Dermis blood vessel endothelial cell (primary cell): ENCODE measurements around the gene USB1. TPM values are rescaled to one million over a fixed set of nuclear protein-coding genes. Genes with fewer than 3 reads are reported as not detected.

Experiments used
- DNase-seq: peaks from one replicate; pipeline ENCODE4 v3.0.0; 2010
- total RNA-seq: library from RNA; depleted of rRNA; stranded (reverse); fragments of >200 nt; gene quantifications from 2 replicates; pipeline ENCODE4 v1.2.3, GENCODE V29; 2014

USB1 gene
- total RNA-seq, 1 donor from 2014 or later, result 57.3 TPM

- no peak for DNase-seq
Measured at GRCh38 chr16:58035356-58036170, 34.4 kb downstream of the USB1 start.

DNA sequence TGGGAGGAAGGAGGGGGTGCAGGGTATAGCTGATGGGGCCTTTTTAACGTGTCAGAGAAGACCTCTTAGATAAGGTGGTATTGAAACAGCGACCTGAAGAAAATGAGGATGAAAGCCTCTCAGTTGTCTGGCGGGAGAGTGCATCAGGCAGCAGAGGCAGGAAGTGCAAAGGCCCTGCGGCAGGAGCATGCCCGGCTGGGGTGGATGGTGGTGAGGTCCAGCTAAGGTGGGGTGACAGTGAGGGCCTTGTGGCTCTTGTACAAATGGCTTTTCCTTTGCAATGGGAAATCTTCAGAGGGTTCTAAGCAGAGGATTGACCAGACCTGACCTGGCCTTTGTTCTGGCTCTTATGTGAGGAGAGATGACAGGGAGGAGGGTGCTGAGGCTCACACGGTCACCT lies 35.7 kb downstream of the USB1 start:
- no peak for DNase-seq

DNA sequence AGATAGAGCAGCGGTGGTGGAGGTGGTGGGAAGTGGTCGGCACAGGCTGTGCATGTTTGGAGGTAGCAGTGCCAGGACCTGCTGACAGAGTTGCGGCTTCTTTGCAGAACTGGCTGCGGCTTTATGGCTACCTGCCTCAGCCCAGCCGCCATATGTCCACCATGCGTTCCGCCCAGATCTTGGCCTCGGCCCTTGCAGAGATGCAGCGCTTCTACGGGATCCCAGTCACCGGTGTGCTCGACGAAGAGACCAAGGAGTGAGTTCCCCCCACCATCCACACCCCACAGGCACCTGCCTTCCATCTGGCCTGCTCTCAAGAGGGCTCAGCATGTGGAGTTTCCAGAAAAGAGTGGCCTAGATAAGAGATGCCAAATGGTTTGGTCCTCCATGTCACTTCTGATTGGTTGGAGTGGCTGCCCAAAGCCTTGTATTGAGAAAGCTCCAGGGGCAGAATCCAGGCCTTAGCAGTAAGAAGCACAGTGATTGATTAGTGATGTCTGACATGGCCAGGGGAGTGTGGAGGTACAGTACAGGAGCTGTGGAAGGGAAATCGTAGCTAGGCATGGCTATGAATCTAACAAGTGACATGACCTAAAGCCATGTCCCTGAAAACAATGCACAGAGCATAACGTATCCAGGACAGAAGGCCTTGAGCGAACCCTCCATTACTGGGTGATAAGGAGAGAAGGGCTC lies 36.3 kb downstream of the USB1 start:
- DNase-seq, result no peak

GRCh38 chr16:58038219-58038641 lies 37.0 kb downstream of the USB1 start:
- no peak for DNase-seq

- no peak for DNase-seq
Measured at GRCh38 chr16:58039829-58040495, 38.8 kb downstream of the USB1 start.

- DNase-seq, result no peak
Measured at GRCh38 chr16:58040496-58040846, 39.3 kb downstream of the USB1 start.

DNA sequence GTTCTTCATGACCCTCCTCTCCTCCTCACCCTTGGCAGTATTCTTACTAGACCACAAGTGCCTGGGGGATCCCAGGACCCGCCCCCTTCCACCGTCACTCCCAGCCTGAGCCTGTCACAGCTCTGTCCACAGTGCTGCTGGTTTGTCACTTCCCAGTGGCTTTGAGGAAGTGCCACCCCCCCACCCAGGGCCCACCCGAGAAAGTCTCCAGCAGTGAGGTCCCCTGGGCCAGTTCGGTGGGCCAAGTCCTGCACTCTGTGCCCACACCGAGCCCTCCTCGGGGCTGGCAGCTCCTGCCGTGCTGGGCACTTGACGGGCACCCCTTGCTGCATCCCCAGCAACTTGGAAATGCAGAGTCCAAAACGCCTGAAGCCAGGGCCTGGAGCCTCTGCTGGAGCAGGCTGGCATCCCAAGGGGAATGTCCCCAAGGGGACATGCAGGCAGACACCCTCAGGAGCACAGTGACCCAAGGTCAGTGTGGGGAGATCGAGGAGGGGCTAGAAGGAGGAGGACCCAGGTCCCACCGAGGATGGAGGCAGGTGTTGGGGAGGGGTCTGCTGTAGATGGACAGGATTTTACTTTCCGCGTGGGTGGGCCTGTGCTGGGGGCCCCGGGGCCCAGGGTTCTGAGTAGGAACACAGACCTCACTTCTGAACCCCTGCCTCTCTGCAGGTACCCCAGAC lies 39.9 kb downstream of the USB1 start:
- DNase-seq, result no peak

DNA sequence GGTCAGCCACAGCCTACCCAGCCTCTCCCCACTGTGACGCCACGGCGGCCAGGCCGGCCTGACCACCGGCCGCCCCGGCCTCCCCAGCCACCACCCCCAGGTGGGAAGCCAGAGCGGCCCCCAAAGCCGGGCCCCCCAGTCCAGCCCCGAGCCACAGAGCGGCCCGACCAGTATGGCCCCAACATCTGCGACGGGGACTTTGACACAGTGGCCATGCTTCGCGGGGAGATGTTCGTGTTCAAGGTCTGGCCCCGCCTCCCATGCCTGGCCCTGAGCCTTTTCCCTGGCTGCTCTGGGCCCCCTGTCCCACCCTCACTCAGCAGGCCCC lies 40.4 kb downstream of the USB1 start:
- no peak for DNase-seq

DNA sequence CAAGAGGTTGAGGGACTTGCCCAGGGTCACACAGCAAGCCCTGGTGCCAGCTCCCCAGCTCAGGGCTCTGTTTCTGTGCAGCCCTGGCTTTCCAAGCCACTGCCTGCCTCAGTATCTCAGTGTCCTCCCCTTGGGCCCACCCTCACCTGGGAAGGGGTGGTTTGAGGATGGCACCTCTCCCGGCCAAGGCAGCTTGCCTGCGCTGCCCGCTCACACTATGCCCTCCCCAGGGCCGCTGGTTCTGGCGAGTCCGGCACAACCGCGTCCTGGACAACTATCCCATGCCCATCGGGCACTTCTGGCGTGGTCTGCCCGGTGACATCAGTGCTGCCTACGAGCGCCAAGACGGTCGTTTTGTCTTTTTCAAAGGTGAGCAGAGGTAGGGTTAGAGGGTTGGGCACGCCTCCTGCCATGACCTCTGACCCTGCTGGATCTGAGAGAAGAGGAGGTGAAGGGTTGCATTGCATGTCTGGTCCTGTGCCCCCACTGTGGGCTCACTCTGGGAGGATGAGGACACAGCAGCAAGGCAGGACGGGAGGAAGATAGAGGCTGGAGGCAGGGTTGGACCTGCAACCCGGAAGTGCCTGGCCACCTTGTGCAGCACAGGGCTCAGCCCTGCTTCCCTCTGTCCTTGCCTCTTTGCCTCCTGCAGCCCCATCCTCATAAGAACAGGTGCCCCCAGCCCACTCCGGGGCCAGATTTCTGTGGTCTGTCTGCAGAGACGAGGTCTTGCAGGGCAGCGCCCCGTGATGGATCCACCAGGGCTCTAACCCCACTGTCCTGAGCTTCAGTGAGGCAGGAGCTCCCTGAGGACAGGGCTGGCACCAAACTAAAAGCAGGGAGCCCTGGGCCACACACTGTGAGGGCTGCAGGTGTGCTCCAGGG lies 41.0 kb downstream of the USB1 start:
- DNase-seq, result no peak

GRCh38 chr16:58042886-58043515 lies 41.8 kb downstream of the USB1 start:
- no peak for DNase-seq

DNA sequence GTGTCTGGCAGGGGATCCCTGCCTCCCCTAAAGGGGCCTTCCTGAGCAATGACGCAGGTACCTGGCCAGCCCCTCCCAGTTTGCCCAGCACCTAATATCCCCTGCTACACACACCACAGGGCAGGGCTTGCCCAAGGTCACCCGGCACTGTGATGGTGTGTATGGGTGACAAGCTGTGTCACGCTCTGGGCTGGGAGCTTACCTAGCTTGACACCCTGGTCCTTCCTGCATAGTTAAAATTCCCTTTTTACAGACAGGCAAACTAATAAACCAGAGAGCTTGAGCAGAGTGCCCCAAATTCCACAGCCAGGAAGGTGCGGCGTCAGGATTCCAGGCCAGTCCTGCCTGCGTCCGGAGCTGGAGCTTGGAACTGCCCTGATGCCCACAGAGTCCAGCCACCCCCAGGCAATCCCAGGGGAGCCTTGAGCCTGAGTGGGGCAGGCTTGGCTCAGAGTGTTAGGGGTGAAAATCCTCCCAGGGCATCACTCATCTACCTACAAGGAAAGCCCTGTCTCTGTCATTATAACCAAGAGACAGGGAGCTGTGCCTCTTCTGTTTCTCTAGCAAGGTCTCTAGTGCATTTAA lies 42.5 kb downstream of the USB1 start:
- DNase-seq, result no peak

DNA sequence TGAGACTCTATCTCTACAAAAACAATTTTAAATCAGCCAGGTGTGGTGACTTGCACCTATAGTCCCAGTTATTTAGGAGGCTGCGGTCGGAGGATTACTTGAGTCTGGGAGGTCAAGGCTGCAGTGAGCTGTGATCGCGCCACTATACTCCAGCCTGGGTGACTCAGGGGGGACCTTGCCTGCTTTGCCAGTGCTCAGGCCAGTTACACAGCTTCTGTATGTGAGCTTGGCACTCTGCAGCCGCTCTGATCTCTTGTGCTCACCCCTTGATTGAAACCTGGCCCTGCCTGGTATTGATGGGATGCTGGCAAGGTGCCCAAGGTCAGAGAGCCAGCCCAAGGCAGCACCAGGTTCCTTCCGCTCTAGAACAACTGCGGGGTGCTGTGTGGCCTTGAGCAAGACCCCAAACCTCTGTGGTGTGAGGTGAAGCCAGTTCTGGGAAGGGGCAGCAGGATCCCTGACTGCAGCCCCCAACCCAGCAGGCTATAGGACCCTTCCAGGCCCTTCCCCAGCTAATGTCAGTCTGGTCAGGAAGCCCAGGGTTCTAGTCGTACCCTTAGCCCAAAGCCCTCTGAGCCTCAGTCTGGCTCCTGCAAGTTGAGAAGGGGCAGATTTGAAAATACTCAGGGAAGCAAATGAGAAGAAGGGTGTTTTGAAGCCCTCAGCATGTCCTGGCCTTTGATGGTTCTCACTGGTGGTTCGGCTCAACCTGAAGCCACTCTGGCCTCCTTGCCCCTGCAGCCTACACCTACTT lies 43.2 kb downstream of the USB1 start:
- no peak for DNase-seq

DNA sequence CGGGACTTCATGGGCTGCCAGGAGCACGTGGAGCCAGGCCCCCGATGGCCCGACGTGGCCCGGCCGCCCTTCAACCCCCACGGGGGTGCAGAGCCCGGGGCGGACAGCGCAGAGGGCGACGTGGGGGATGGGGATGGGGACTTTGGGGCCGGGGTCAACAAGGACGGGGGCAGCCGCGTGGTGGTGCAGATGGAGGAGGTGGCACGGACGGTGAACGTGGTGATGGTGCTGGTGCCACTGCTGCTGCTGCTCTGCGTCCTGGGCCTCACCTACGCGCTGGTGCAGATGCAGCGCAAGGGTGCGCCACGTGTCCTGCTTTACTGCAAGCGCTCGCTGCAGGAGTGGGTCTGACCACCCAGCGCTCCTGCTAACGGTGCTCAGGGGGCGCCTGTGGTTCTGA lies 43.9 kb downstream of the USB1 start:
- no peak for DNase-seq

DNA sequence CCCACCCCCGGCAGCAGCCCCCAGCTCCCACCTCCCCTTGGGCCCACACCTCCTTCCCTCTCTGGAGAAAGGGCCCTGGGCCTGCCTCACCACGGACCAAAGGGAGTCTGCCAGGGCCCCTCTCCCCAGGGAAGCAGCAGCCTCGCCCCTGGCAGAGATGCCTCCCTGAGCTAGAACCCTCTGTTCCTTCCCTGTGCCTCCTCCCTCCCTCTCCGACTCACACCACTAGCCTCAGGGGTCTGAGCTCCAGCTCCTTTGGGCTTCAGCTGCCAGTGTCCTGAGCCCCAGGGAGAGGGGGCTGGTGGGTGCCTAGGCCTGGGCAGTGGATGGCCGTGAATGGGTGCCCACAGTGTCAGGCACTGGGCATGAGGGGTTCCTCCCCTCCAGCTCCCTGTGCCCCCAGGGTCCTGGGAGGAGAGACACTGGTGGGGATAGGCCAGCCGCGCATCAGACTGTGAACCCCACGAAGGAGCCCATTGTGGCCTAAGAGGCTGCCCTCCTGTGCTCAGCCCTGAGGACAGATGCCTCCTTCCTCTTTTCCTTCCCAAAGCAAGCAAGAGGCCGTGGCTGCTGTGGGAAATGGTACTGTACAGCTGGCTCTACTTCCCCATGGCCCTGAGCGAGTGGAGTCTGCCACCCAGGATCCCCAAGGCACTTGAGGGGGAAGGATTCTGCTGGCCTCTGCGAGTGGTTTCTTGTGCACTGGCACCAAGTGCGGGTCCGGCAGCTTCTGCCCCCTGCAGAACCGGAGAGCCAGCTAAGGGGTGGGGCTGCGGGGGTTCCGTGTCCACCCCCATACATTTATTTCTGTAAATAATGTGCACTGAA lies 45.1 kb downstream of the USB1 start:
- no peak for DNase-seq

DNA sequence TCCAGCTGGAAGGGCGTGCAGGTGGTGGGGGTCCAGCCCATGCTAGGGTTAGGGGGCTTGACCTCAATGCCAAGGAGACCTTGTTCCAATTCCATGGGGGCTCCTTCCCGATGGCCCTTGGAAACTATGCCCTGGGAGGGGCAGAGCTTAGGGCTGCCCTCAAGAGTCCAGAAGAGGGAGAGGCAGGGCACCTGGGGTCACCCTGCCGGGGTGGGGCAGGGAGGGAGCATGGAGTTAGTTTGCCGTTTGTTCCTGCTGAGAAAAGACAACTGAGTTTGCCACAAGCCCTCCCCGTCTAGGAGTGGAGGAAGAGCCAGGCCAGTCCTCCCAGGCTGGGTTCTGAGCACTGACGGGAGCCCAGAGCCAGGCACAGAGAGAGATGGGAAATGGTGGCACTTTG lies 45.7 kb downstream of the USB1 start:
- no peak for DNase-seq

DNA sequence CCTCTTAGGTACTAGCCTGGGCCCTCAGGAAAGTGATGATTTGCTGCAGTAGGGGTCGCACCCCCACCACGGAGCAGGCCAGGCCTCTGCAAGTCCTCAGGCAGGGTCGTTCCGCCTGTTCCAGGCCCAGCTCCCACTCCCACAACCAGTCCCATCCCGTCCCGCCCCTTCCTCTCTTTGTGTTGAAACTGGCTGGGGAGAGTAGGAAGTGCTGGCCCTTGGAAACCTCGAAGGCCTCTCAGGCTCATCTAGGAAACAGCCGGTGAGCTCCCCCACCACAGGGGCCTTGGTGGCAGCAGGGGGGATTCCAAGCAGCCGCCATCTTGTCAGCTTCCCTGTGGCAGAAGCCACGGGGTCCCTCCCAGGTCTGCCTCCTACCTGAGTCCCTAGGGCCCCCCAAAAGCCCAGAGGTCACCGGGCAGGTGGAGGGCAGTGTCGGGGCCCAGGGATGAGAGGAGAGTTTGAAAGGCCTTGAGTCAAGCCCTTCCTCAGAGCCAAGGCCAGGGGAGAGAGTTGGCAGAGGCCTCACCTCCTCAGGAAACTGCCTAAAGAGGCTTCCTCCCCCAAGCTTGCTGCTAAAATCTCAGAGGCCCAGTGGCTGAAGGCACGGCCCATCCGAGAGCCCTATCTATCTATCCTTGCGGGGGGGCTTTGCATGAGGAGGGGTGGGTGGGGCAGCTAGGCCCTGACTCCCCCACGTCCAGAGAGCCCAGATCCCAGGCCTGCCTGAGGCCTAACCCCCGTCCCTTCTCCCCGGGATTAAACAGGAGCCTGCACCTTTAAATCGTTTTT lies 46.5 kb downstream of the USB1 start:
- DNase-seq, result peak; percentile 42

- DNase-seq, result no peak
Measured at GRCh38 chr16:58048494-58049231, 47.5 kb downstream of the USB1 start.
